Activated T-cell treated with anti-CD3 and anti-CD28 coated beads, Interleukin-2, amount 50 U/mL, for 24 hours (primary cell): ENCODE data around the gene PSD2.
A peak's percentile ranks its signal among the peaks of the same experiment; 100 is the strongest.

Experiments used
- DNase-seq: peaks from one replicate; pipeline ENCODE4 v3.0.0-alpha.2; 2020
- H3K27ac Mint-ChIP-seq: 2 replicates; pipeline ENCODE4 v1.8.0; 2020; ENCODE audit warnings: mild to moderate bottlenecking, mixed read lengths
- H3K27me3 Mint-ChIP-seq: 2 replicates; pipeline ENCODE4 v1.8.0; 2020; ENCODE audit warnings: mixed read lengths
- H3K36me3 Mint-ChIP-seq: 2 replicates; pipeline ENCODE4 v1.8.0; 2020; ENCODE audit warnings: low read depth, mixed read lengths
- H3K4me1 Mint-ChIP-seq: 2 replicates; pipeline ENCODE4 v1.8.0; 2020; ENCODE audit warnings: low read depth, mixed read lengths
- H3K4me3 Mint-ChIP-seq: 2 replicates; pipeline ENCODE4 v1.8.0; 2020; ENCODE audit warnings: mild to moderate bottlenecking, moderate library complexity, mixed read lengths
- H3K9me3 Mint-ChIP-seq: 2 replicates; pipeline ENCODE4 v1.8.0; 2020; ENCODE audit warnings: mixed read lengths

PSD2 gene

GRCh38 chr5:139772089-139772791 is 23.4 kb upstream of the PSD2 start:
- Mint-ChIP-seq H3K27ac (no peak overlapping the region), H3K9me3 (no peaks in the 10 kb centered on the region), H3K27me3 (peaks cover 8% of the 10 kb centered on the region), H3K36me3 (no peaks in the 10 kb centered on the region), H3K4me3 (no peak overlapping the region), H3K4me1 (peaks cover 7% of the 10 kb centered on the region)
- no peak for DNase-seq

GRCh38 chr5:139772927-139773690 is 22.5 kb upstream of the PSD2 start:
- Mint-ChIP-seq H3K27ac (no peak overlapping the region), H3K9me3 (no peaks in the 10 kb centered on the region), H3K4me3 (no peak overlapping the region), H3K4me1 (peaks cover 7% of the 10 kb centered on the region), H3K27me3 (peaks cover 8% of the 10 kb centered on the region), H3K36me3 (no peaks in the 10 kb centered on the region)
- no peak for DNase-seq

GRCh38 chr5:139774980-139775661 is 20.5 kb upstream of the PSD2 start:
- no peaks in the 10 kb centered on the region for H3K36me3 Mint-ChIP-seq
- no peak overlapping the region for H3K27ac Mint-ChIP-seq
- H3K9me3 Mint-ChIP-seq = no peaks in the 10 kb centered on the region
- H3K4me1 Mint-ChIP-seq = peaks cover 7% of the 10 kb centered on the region
- peaks cover 8% of the 10 kb centered on the region for H3K27me3 Mint-ChIP-seq
- peak; percentile 90 for DNase-seq
- no peak overlapping the region for H3K4me3 Mint-ChIP-seq

- Mint-ChIP-seq H3K27ac (no peak overlapping the region), H3K4me1 (peaks cover 7% of the 10 kb centered on the region), H3K4me3 (no peak overlapping the region), H3K27me3 (peaks cover 8% of the 10 kb centered on the region), H3K36me3 (no peaks in the 10 kb centered on the region), H3K9me3 (no peaks in the 10 kb centered on the region)
- no peak for DNase-seq
Observed at GRCh38 chr5:139775872-139776271, 19.7 kb upstream of the PSD2 start.

- H3K4me1 Mint-ChIP-seq = peaks cover 7% of the 10 kb centered on the region
- no peak overlapping the region for H3K27ac Mint-ChIP-seq
- no peak for DNase-seq
- peaks cover 8% of the 10 kb centered on the region for H3K27me3 Mint-ChIP-seq
- no peak overlapping the region for H3K4me3 Mint-ChIP-seq
- no peaks in the 10 kb centered on the region for H3K9me3 Mint-ChIP-seq
- no peaks in the 10 kb centered on the region for H3K36me3 Mint-ChIP-seq
Observed at GRCh38 chr5:139776861-139777260, 18.7 kb upstream of the PSD2 start.

GRCh38 chr5:139783436-139783965 is 12.1 kb upstream of the PSD2 start:
- H3K27me3 Mint-ChIP-seq = peaks cover 24% of the 10 kb centered on the region
- H3K9me3 Mint-ChIP-seq = no peaks in the 10 kb centered on the region
- no peak overlapping the region for H3K4me3 Mint-ChIP-seq
- H3K36me3 Mint-ChIP-seq = no peaks in the 10 kb centered on the region
- no peak overlapping the region for H3K27ac Mint-ChIP-seq
- DNase-seq = no peak
- H3K4me1 Mint-ChIP-seq = peaks cover 7% of the 10 kb centered on the region

GRCh38 chr5:139784488-139784887 is 11.1 kb upstream of the PSD2 start:
- peaks cover 27% of the 10 kb centered on the region for H3K27me3 Mint-ChIP-seq
- H3K36me3 Mint-ChIP-seq = no peaks in the 10 kb centered on the region
- H3K9me3 Mint-ChIP-seq = no peaks in the 10 kb centered on the region
- no peak overlapping the region for H3K27ac Mint-ChIP-seq
- H3K4me1 Mint-ChIP-seq = peaks cover 7% of the 10 kb centered on the region
- no peak for DNase-seq
- no peak overlapping the region for H3K4me3 Mint-ChIP-seq

GRCh38 chr5:139787257-139787567 is 8.4 kb upstream of the PSD2 start:
- no peak overlapping the region for H3K27ac Mint-ChIP-seq
- no peaks in the 10 kb centered on the region for H3K9me3 Mint-ChIP-seq
- H3K27me3 Mint-ChIP-seq = peaks cover 31% of the 10 kb centered on the region
- H3K4me1 Mint-ChIP-seq = peaks cover 7% of the 10 kb centered on the region
- DNase-seq = no peak
- H3K36me3 Mint-ChIP-seq = no peaks in the 10 kb centered on the region
- no peak overlapping the region for H3K4me3 Mint-ChIP-seq

GRCh38 chr5:139787568-139788293 is 7.9 kb upstream of the PSD2 start:
- Mint-ChIP-seq H3K4me1 (peaks cover 7% of the 10 kb centered on the region), H3K4me3 (peak overlapping the region; percentile 80), H3K27ac (peak overlapping the region; percentile 64), H3K27me3 (peaks cover 36% of the 10 kb centered on the region), H3K36me3 (no peaks in the 10 kb centered on the region), H3K9me3 (no peaks in the 10 kb centered on the region)
- peak; percentile 97 for DNase-seq

GRCh38 chr5:139788294-139788910 is 7.2 kb upstream of the PSD2 start:
- H3K4me1 Mint-ChIP-seq = peaks cover 7% of the 10 kb centered on the region
- H3K27ac Mint-ChIP-seq = no peak overlapping the region
- H3K4me3 Mint-ChIP-seq = peak overlapping the region; percentile 38
- H3K9me3 Mint-ChIP-seq = no peaks in the 10 kb centered on the region
- DNase-seq = no peak
- H3K36me3 Mint-ChIP-seq = no peaks in the 10 kb centered on the region
- peaks cover 40% of the 10 kb centered on the region for H3K27me3 Mint-ChIP-seq

GRCh38 chr5:139789116-139789844 is 6.3 kb upstream of the PSD2 start:
- no peaks in the 10 kb centered on the region for H3K36me3 Mint-ChIP-seq
- H3K4me3 Mint-ChIP-seq = no peak overlapping the region
- H3K27me3 Mint-ChIP-seq = peaks cover 38% of the 10 kb centered on the region
- no peaks in the 10 kb centered on the region for H3K9me3 Mint-ChIP-seq
- H3K4me1 Mint-ChIP-seq = peaks cover 7% of the 10 kb centered on the region
- DNase-seq = no peak
- no peak overlapping the region for H3K27ac Mint-ChIP-seq

GRCh38 chr5:139789845-139790189 is 5.8 kb upstream of the PSD2 start:
- Mint-ChIP-seq H3K27ac (no peak overlapping the region), H3K27me3 (peaks cover 38% of the 10 kb centered on the region), H3K9me3 (no peaks in the 10 kb centered on the region), H3K36me3 (no peaks in the 10 kb centered on the region), H3K4me3 (no peak overlapping the region), H3K4me1 (peaks cover 7% of the 10 kb centered on the region)
- DNase-seq = no peak

GRCh38 chr5:139792218-139792617 is 3.4 kb upstream of the PSD2 start:
- Mint-ChIP-seq H3K36me3 (no peaks in the 10 kb centered on the region), H3K9me3 (no peaks in the 10 kb centered on the region), H3K4me1 (peaks cover 12% of the 10 kb centered on the region), H3K4me3 (no peak overlapping the region), H3K27ac (no peak overlapping the region), H3K27me3 (peaks cover 41% of the 10 kb centered on the region)
- DNase-seq = no peak
